C4-2B (cell line): Measurements from ENCODE around the gene KRTAP5-6.

Experiments
- ZFX ChIP-seq: fragments of 450-650 bp; IDR thresholded peaks from 2 replicates; pipeline ENCODE4 v1.6.1; 2017
- TF ChIP-seq, protein P1 (sequence below): fragments of 450-650 bp; conservative IDR thresholded peaks from 2 replicates; pipeline ENCODE4 v1.5.1; 2017; ENCODE audit warnings: mild to moderate bottlenecking

DNA sequence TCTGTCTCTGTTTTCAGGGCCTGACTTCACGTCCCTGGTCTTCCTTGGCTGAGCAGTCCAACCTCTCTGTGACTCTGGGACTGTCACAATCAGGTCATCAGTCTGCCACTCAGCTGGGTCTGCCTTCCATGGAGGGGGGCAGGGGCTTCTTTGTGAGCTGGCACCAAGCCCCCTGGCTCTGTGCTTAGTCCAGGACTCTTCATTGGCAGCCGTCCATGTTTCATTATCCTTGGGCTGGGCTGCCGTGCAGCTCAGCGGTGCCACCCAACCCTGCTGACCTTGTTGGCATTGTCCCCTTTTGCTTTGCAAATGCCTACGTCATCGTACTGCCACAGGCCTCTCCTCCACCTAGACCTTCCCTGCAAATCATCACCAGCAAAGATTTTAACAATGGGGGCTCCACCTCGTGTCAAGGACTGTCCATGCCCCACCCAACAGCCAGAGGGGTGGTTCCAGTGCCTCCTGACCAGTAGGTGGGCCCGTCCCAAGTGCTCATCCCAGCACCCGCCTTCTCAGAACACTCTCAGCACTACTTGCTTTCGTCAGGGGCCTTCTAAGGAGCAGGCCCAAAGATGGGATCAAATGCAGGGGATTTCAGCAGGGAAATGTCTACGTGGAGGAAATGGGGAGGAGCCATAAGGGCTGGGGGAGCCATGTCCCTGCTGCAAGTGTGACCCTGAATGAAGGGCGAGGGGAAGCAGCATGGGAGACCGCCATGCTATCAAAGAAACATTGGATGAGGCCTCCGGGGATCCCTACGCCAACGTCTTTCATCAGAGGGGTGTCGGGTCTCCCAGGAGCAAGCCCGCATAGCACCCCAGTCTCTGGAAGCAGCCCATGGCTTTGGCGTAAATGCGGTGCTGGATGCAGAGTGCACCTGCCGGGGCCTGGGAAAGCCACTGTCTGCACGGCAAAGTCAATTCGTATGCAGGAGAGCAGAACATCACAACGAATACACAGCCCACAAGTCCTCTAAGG lies 18.2 kb downstream of the KRTAP5-6 start:
- TF ChIP-seq, protein P1, sequence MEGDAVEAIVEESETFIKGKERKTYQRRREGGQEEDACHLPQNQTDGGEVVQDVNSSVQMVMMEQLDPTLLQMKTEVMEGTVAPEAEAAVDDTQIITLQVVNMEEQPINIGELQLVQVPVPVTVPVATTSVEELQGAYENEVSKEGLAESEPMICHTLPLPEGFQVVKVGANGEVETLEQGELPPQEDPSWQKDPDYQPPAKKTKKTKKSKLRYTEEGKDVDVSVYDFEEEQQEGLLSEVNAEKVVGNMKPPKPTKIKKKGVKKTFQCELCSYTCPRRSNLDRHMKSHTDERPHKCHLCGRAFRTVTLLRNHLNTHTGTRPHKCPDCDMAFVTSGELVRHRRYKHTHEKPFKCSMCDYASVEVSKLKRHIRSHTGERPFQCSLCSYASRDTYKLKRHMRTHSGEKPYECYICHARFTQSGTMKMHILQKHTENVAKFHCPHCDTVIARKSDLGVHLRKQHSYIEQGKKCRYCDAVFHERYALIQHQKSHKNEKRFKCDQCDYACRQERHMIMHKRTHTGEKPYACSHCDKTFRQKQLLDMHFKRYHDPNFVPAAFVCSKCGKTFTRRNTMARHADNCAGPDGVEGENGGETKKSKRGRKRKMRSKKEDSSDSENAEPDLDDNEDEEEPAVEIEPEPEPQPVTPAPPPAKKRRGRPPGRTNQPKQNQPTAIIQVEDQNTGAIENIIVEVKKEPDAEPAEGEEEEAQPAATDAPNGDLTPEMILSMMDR, result no peak
- no peak for TF ChIP-seq ZFX
